Measurements from ENCODE around the gene LIFR.

- TF ChIP-seq CTCF (IDR thresholded peaks at IDR 0.05 in 8 of 11, conservative IDR thresholded peaks at IDR 0.05 in 3 of 11) (no peak), POLR2A (IDR thresholded peaks at IDR 0.05) (no peak), POLR2AphosphoS5 (IDR thresholded peaks at IDR 0.05) (no peak)
These were observed 22.9 kb downstream of the LIFR start for GRCh38 chr5:38533286-38534155.
